ENCODE measurements around the gene DYSF. TPM values are rescaled to one million over a fixed set of nuclear protein-coding genes. Genes with fewer than 3 reads are reported as not detected.

Gene DYSF
- total RNA-seq, 4 donors from 2014 or later: 4.2 to 26.6 (median 16.2) TPM

GRCh38 chr2:71562518-71562917 lies 109.2 kb downstream of the DYSF start:
- TF ChIP-seq, protein P1, sequence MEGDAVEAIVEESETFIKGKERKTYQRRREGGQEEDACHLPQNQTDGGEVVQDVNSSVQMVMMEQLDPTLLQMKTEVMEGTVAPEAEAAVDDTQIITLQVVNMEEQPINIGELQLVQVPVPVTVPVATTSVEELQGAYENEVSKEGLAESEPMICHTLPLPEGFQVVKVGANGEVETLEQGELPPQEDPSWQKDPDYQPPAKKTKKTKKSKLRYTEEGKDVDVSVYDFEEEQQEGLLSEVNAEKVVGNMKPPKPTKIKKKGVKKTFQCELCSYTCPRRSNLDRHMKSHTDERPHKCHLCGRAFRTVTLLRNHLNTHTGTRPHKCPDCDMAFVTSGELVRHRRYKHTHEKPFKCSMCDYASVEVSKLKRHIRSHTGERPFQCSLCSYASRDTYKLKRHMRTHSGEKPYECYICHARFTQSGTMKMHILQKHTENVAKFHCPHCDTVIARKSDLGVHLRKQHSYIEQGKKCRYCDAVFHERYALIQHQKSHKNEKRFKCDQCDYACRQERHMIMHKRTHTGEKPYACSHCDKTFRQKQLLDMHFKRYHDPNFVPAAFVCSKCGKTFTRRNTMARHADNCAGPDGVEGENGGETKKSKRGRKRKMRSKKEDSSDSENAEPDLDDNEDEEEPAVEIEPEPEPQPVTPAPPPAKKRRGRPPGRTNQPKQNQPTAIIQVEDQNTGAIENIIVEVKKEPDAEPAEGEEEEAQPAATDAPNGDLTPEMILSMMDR (IDR thresholded peaks at IDR 0.05; ENCODE audit: low read depth): no peak

- TF ChIP-seq, protein P1 (IDR thresholded peaks at IDR 0.05; ENCODE audit: low read depth): no peak
These were observed 110.5 kb downstream of the DYSF start for GRCh38 chr2:71563872-71564271.

DNA sequence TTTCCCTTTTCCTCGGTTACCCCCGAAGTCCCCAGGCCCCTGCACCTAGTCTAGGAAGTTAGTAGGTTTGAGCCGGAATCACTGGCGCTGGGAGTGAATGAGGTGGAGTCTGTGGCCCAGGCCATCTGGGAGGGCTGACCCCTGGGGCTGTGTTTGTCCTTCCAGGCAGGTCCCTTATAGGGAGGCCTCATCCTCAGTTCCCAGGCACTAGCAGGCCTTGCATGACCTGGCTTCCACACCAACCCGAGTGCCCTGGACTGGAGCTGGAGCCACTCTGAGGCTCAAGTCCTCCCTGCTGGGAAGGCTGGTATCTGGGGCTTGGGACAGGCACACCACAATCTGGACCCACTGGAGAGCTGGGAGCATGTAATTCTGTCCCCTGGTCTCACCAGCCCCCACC lies 111.0 kb downstream of the DYSF start:
- TF ChIP-seq, protein P1 (IDR thresholded peaks at IDR 0.05; ENCODE audit: low read depth): no peak

GRCh38 chr2:71564790-71565189 lies 111.4 kb downstream of the DYSF start:
- TF ChIP-seq, protein P1 (IDR thresholded peaks at IDR 0.05; ENCODE audit: low read depth): no peak

DNA sequence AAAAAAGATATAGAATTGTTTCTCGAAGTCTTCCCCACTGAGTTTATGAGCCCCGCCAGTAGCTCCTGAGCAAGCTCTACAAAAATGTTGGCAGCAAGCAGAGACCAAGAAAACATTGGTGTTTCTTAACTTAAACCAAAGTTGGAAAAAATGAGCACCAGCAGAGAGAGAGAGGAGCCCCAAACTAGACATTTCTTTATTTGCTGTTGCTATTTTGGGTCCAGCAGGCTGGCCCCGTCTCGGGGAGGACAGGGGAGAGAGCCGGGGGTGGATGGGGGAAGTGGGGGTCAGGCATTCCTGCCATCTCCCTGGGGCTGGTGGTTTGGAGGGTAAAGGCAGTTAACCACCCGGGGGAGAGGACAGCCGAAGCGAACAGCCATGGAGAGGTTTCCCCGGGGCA lies 113.0 kb downstream of the DYSF start:
- TF ChIP-seq, protein P1 (IDR thresholded peaks at IDR 0.05; ENCODE audit: low read depth): no peak

DNA sequence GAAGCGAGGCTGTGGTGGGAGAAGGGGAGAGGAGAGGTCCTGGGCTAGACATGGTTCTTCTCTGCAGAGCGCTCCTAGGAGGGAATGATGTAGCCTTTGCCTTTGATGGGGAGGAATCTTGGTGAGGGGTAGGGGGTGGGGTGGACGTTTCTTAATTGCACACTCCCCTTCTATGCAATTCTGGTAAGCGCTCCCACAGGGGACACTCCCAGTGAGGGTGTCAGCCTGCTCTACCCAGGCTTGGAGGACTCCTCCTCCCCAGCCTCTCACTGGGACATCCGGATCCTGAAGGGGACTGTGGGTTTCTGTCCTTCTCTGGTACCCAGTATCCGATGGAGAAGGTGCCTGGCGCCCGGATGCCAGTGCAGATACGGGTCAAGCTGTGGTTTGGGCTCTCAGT lies 114.3 kb downstream of the DYSF start:
- TF ChIP-seq, protein P1 (IDR thresholded peaks at IDR 0.05; ENCODE audit: low read depth): no peak

GRCh38 chr2:71568103-71568502 lies 114.7 kb downstream of the DYSF start:
- TF ChIP-seq, protein P1 (IDR thresholded peaks at IDR 0.05; ENCODE audit: low read depth): no peak

All from subcutaneous adipose tissue (tissue), 4 donors.